HUES48 (cell line): ENCODE results near the gene INSIG2.

Experiments
- H3K27ac ChIP-seq: one replicate; pipeline ENCODE4 v1.7.0; 2013; ENCODE audit warnings: low read depth, low read length, inconsistent platforms
- H3K27me3 ChIP-seq: 2 replicates; pipeline ENCODE4 v1.6.1; 2013; ENCODE audit warnings: mild to moderate bottlenecking, low read length; ENCODE audit not compliant: control insufficient read depth, insufficient read depth
- H3K36me3 ChIP-seq: 2 replicates; pipeline ENCODE4 v1.6.1; 2013; ENCODE audit warnings: low read length; ENCODE audit not compliant: control insufficient read depth, insufficient read depth
- H3K4me1 ChIP-seq: 2 replicates; pipeline ENCODE4 v1.6.1; 2013; ENCODE audit warnings: mild to moderate bottlenecking, low read length; ENCODE audit not compliant: control insufficient read depth, insufficient read depth
- H3K4me3 ChIP-seq: 2 replicates; pipeline ENCODE4 v1.5.1; 2013; ENCODE audit warnings: mild to moderate bottlenecking, low read depth, low read length
- H3K9ac ChIP-seq: 2 replicates; pipeline ENCODE4 v1.6.1; 2013; ENCODE audit warnings: mild to moderate bottlenecking, low read depth, low read length, moderate library complexity
- H3K9me3 ChIP-seq: 2 replicates; pipeline ENCODE4 v1.6.1; 2013; ENCODE audit warnings: low read length; ENCODE audit not compliant: control insufficient read depth, insufficient read depth

Gene INSIG2

GRCh38 chr2:118103951-118104940, 16.0 kb downstream of the INSIG2 start:
- no peak overlapping the region for H3K27ac ChIP-seq
- H3K9me3 ChIP-seq: no peaks in the 10 kb centered on the region
- H3K36me3 ChIP-seq: peaks cover 37% of the 10 kb centered on the region
- H3K27me3 ChIP-seq: no peaks in the 10 kb centered on the region
- no peak overlapping the region for H3K9ac ChIP-seq
- peaks cover 10% of the 10 kb centered on the region; the same call in 1 of the 2 replicates for H3K4me1 ChIP-seq
- H3K4me3 ChIP-seq: no peak overlapping the region

GRCh38 chr2:118105497-118105896, 17.2 kb downstream of the INSIG2 start:
- no peaks in the 10 kb centered on the region for H3K9me3 ChIP-seq
- H3K27me3 ChIP-seq: no peaks in the 10 kb centered on the region
- H3K4me3 ChIP-seq: no peak overlapping the region
- peaks cover 10% of the 10 kb centered on the region; the same call in 1 of the 2 replicates for H3K4me1 ChIP-seq
- H3K36me3 ChIP-seq: peaks cover 39% of the 10 kb centered on the region
- no peak overlapping the region for H3K9ac ChIP-seq
- H3K27ac ChIP-seq: no peak overlapping the region

- no peak overlapping the region for H3K4me3 ChIP-seq
- H3K9me3 ChIP-seq: no peaks in the 10 kb centered on the region
- H3K9ac ChIP-seq: no peak overlapping the region
- H3K27me3 ChIP-seq: no peaks in the 10 kb centered on the region
- peaks cover 39% of the 10 kb centered on the region for H3K36me3 ChIP-seq
- peaks cover 7% of the 10 kb centered on the region; the same call in 1 of the 2 replicates for H3K4me1 ChIP-seq
- H3K27ac ChIP-seq: no peak overlapping the region
Measured at GRCh38 chr2:118106926-118107325, 18.7 kb downstream of the INSIG2 start.

- Histone ChIP-seq H3K27ac (no peak overlapping the region), H3K9me3 (no peaks in the 10 kb centered on the region), H3K4me1 (peaks cover 4% of the 10 kb centered on the region; the same call in 1 of the 2 replicates), H3K9ac (no peak overlapping the region), H3K36me3 (peaks cover 36% of the 10 kb centered on the region), H3K27me3 (no peaks in the 10 kb centered on the region), H3K4me3 (no peak overlapping the region)
Measured at GRCh38 chr2:118110310-118110709, 22.0 kb downstream of the INSIG2 start.

GRCh38 chr2:118110991-118111390, 22.7 kb downstream of the INSIG2 start:
- H3K27ac ChIP-seq: no peak overlapping the region
- H3K27me3 ChIP-seq: no peaks in the 10 kb centered on the region
- no peaks in the 10 kb centered on the region for H3K4me1 ChIP-seq
- peaks cover 33% of the 10 kb centered on the region for H3K36me3 ChIP-seq
- no peaks in the 10 kb centered on the region for H3K9me3 ChIP-seq
- H3K4me3 ChIP-seq: no peak overlapping the region
- H3K9ac ChIP-seq: no peak overlapping the region

- H3K27ac ChIP-seq: no peak overlapping the region
- H3K36me3 ChIP-seq: peaks cover 16% of the 10 kb centered on the region
- no peaks in the 10 kb centered on the region for H3K9me3 ChIP-seq
- H3K4me1 ChIP-seq: no peaks in the 10 kb centered on the region
- no peak overlapping the region for H3K9ac ChIP-seq
- no peaks in the 10 kb centered on the region for H3K27me3 ChIP-seq
- no peak overlapping the region for H3K4me3 ChIP-seq
Measured at GRCh38 chr2:118112771-118113334, 24.6 kb downstream of the INSIG2 start.

GRCh38 chr2:118114863-118115262, 26.6 kb downstream of the INSIG2 start:
- H3K27me3 ChIP-seq: no peaks in the 10 kb centered on the region
- no peaks in the 10 kb centered on the region for H3K36me3 ChIP-seq
- H3K9me3 ChIP-seq: no peaks in the 10 kb centered on the region
- no peak overlapping the region for H3K4me3 ChIP-seq
- H3K9ac ChIP-seq: no peak overlapping the region
- H3K27ac ChIP-seq: no peak overlapping the region
- no peaks in the 10 kb centered on the region for H3K4me1 ChIP-seq

- Histone ChIP-seq H3K4me1 (no peaks in the 10 kb centered on the region), H3K4me3 (no peak overlapping the region), H3K27ac (no peak overlapping the region), H3K36me3 (no peaks in the 10 kb centered on the region), H3K27me3 (no peaks in the 10 kb centered on the region), H3K9me3 (no peaks in the 10 kb centered on the region), H3K9ac (no peak overlapping the region)
Measured at GRCh38 chr2:118115761-118116160, 27.5 kb downstream of the INSIG2 start.

- H3K9me3 ChIP-seq: no peaks in the 10 kb centered on the region
- H3K4me3 ChIP-seq: no peak overlapping the region
- no peaks in the 10 kb centered on the region for H3K27me3 ChIP-seq
- no peaks in the 10 kb centered on the region for H3K36me3 ChIP-seq
- no peak overlapping the region for H3K9ac ChIP-seq
- no peaks in the 10 kb centered on the region for H3K4me1 ChIP-seq
- H3K27ac ChIP-seq: no peak overlapping the region
Measured at GRCh38 chr2:118118479-118118878, 30.2 kb downstream of the INSIG2 start.

- no peak overlapping the region for H3K9ac ChIP-seq
- H3K9me3 ChIP-seq: no peaks in the 10 kb centered on the region
- no peaks in the 10 kb centered on the region for H3K4me1 ChIP-seq
- no peaks in the 10 kb centered on the region for H3K36me3 ChIP-seq
- H3K27me3 ChIP-seq: no peaks in the 10 kb centered on the region
- H3K27ac ChIP-seq: no peak overlapping the region
- H3K4me3 ChIP-seq: no peak overlapping the region
Measured at GRCh38 chr2:118119158-118119727, 31.0 kb downstream of the INSIG2 start.
